Measurements from ENCODE around the gene PPARGC1A. TPM values are rescaled to one million over a fixed set of nuclear protein-coding genes. Genes with fewer than 3 reads are reported as not detected.
A peak's percentile ranks its signal among the peaks of the same experiment; 100 is the strongest.

Gene PPARGC1A
- total and polyA plus RNA-seq, 2 experiments from 2014 or later: 0.76 to 3.3 TPM

DNA sequence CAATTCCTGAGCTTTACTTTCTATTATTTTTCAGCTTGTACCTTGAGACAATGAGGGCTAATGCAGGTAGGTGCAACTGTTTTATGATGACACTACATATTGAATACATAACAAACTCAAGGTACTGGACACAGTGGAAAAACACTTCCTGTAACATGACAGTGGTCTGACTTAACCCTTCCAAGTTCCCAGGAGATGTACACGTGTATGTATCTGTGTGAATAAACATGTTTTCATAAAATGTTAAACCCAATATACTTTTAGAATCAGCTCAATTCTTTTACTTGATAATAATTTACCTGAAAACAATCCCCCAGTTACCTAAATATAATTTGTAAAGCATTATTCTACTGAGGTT lies 1.2 kb upstream of the PPARGC1A start:
- Mint-ChIP-seq H3K4me3 (no peak overlapping the region), H3K36me3 (ENCODE audit: low read depth) (no peaks in the 10 kb centered on the region), H3K27me3 (ENCODE audit: insufficient read depth, low read depth, poor library complexity) (peaks cover 4% of the 10 kb centered on the region), H3K27ac (no peak overlapping the region), H3K4me1 (peaks cover 51% of the 10 kb centered on the region), H3K9me3 (no peaks in the 10 kb centered on the region)
- no peaks in the 10 kb centered on the region for H3K9me2 ChIP-seq (ENCODE audit: insufficient read depth)
- no peak for TF ChIP-seq CREB1 (CRISPR knock-in tag; IDR thresholded peaks at IDR 0.05; ENCODE audit: low read depth)
- no peak for TF ChIP-seq ZNF331 (CRISPR knock-in tag; IDR thresholded peaks at IDR 0.05; ENCODE audit: low read depth)
- TF ChIP-seq EZH2phosphoT487 (IDR thresholded peaks at IDR 0.05; ENCODE audit: unreplicated experiment): no peak
- no peak for TF ChIP-seq CTCF (conservative IDR thresholded peaks at IDR 0.05; ENCODE audit: low read depth in 2 of 2)
- TF ChIP-seq, protein P1, sequence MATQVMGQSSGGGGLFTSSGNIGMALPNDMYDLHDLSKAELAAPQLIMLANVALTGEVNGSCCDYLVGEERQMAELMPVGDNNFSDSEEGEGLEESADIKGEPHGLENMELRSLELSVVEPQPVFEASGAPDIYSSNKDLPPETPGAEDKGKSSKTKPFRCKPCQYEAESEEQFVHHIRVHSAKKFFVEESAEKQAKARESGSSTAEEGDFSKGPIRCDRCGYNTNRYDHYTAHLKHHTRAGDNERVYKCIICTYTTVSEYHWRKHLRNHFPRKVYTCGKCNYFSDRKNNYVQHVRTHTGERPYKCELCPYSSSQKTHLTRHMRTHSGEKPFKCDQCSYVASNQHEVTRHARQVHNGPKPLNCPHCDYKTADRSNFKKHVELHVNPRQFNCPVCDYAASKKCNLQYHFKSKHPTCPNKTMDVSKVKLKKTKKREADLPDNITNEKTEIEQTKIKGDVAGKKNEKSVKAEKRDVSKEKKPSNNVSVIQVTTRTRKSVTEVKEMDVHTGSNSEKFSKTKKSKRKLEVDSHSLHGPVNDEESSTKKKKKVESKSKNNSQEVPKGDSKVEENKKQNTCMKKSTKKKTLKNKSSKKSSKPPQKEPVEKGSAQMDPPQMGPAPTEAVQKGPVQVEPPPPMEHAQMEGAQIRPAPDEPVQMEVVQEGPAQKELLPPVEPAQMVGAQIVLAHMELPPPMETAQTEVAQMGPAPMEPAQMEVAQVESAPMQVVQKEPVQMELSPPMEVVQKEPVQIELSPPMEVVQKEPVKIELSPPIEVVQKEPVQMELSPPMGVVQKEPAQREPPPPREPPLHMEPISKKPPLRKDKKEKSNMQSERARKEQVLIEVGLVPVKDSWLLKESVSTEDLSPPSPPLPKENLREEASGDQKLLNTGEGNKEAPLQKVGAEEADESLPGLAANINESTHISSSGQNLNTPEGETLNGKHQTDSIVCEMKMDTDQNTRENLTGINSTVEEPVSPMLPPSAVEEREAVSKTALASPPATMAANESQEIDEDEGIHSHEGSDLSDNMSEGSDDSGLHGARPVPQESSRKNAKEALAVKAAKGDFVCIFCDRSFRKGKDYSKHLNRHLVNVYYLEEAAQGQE (IDR thresholded peaks at IDR 0.05; ENCODE audit: unreplicated experiment): no peak
- TF ChIP-seq NANOG (IDR thresholded peaks at IDR 0.05; ENCODE audit: borderline replicate concordance): no peak
- TF ChIP-seq ZNF114 (CRISPR knock-in tag; IDR thresholded peaks at IDR 0.05): no peak
- no peak for TF ChIP-seq POLR2AphosphoS5 (IDR thresholded peaks at IDR 0.05; ENCODE audit: low read depth)
- TF ChIP-seq EZH2 (IDR thresholded peaks at IDR 0.05; ENCODE audit: low read depth, unreplicated experiment): no peak
- peak overlapping the region; percentile 67 for H3K4me2 ChIP-seq
- H3K4me1 ChIP-seq (ENCODE audit: insufficient read depth): peaks cover 43% of the 10 kb centered on the region
- ATAC-seq (no peak), DNase-seq (ENCODE audit: low spot score) (no peak)
- no peaks in the 10 kb centered on the region for H3K27me3 ChIP-seq (ENCODE audit: insufficient read depth)
- H3K27ac ChIP-seq (ENCODE audit: low read depth): no peak overlapping the region
- H3K4me3 ChIP-seq: no peak overlapping the region
- no peaks in the 10 kb centered on the region for H3F3A ChIP-seq (replicated peaks; ENCODE audit: low read depth)
- no peak overlapping the region for H2AFZ ChIP-seq
- no peaks in the 10 kb centered on the region for H3K36me3 ChIP-seq (ENCODE audit: insufficient read depth)
- no peaks in the 10 kb centered on the region for H4K20me1 ChIP-seq (replicated peaks; ENCODE audit: insufficient read depth)
- H3K79me2 ChIP-seq (replicated peaks; ENCODE audit: insufficient read depth): no peaks in the 10 kb centered on the region

DNA sequence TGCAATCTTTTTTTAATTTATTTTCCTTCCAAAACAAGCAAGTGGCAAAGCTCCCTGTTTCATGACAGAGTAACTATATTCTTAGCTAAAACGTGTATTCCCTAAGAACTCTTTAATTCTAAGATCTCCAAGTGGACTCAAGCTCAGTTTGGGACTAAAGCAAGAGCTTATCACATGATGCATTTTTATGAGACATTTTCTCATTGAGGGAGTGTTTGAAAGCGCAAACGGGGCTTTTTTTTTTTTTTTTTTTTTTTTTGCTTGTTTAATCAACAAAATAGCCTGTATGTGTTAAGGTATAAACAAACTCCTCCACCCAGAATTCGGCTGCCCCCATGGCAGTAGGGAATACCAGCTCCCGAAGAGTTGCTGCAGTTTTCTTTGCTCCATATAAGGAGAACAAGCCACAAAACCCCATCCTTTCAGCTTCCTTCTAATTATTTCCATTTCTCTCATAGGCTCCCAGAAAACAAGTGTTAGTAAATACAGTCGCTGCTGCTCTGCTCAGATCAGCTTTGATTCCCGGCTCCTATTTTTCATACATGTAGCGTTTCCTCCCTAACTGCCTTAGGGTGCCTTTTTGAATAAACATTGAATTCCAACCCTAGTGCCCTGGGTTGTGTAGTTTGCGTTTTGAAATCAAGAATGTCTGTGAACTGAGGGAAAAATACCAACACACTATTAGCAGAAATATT lies 669 bp upstream of the PPARGC1A start:
- H3K4me1 Mint-ChIP-seq: peaks cover 55% of the 10 kb centered on the region
- H3K4me3 Mint-ChIP-seq: peak overlapping the region; percentile 25; the same call in 1 of the 3 replicates
- Histone ChIP-seq H3K4me2 (peak overlapping the region; percentile 67), H3K27me3 (ENCODE audit: insufficient read depth) (no peaks in the 10 kb centered on the region), H3K79me2 (replicated peaks; ENCODE audit: insufficient read depth) (no peaks in the 10 kb centered on the region), H3K4me1 (ENCODE audit: insufficient read depth) (peaks cover 47% of the 10 kb centered on the region), H3K36me3 (ENCODE audit: insufficient read depth) (no peaks in the 10 kb centered on the region), H3K9me2 (ENCODE audit: insufficient read depth) (no peaks in the 10 kb centered on the region), H2AFZ (no peak overlapping the region), H4K20me1 (replicated peaks; ENCODE audit: insufficient read depth) (no peaks in the 10 kb centered on the region), H3K27ac (ENCODE audit: low read depth) (no peak overlapping the region), H3F3A (replicated peaks; ENCODE audit: low read depth) (no peaks in the 10 kb centered on the region), H3K4me3 (0 out of 2 replicates have a peak overlapping the region, but pooled peaks have one; percentile 10)
- peaks cover 4% of the 10 kb centered on the region for H3K27me3 Mint-ChIP-seq (ENCODE audit: insufficient read depth, low read depth, poor library complexity)
- no peak overlapping the region for H3K27ac Mint-ChIP-seq
- H3K9me3 Mint-ChIP-seq: no peaks in the 10 kb centered on the region
- ATAC-seq (peak; percentile 28), DNase-seq (ENCODE audit: low spot score) (peak; percentile 19)
- TF ChIP-seq ZNF331 (CRISPR knock-in tag; IDR thresholded peaks at IDR 0.05; ENCODE audit: low read depth) (no peak), EZH2 (IDR thresholded peaks at IDR 0.05; ENCODE audit: low read depth, unreplicated experiment) (no peak)
- TF ChIP-seq, protein P1 (IDR thresholded peaks at IDR 0.05; ENCODE audit: unreplicated experiment): no peak
- no peaks in the 10 kb centered on the region for H3K36me3 Mint-ChIP-seq (ENCODE audit: low read depth)
